ENCODE measurements around the gene FBLN2. TPM values are rescaled to one million over a fixed set of nuclear protein-coding genes. Genes with fewer than 3 reads are reported as not detected.

The FBLN2 gene
- polyA plus RNA-seq, 1 donor (not counting 4 experiments of a cell fraction or from before 2014, with no cell fraction given), result 0.72 TPM

- H3K36me3 ChIP-seq (ENCODE audit: control insufficient read depth in 2 of 2, extremely low read depth in 1 of 2, insufficient read depth in 2 of 2, low read length in 2 of 2), result no peaks in the 10 kb centered on the region
- H3K27ac ChIP-seq (ENCODE audit: control insufficient read depth, insufficient read depth, low read length), result no peak overlapping the region
- TF ChIP-seq CTCF (optimal IDR thresholded peaks at IDR 0.05 in 1 of 3, IDR thresholded peaks at IDR 0.05 in 1 of 3, conservative IDR thresholded peaks at IDR 0.05 in 1 of 3; ENCODE audit: extremely low read depth in 1 of 3, insufficient read depth in 2 of 3, low read length in 3 of 3) (no peak), EZH2 (IDR thresholded peaks at IDR 0.05; ENCODE audit: low read length) (no peak)
- H3K4me3 ChIP-seq (ENCODE audit: control insufficient read depth in 2 of 3, extremely low read depth in 1 of 3, insufficient read depth in 2 of 3, low read depth in 1 of 3, low read length in 3 of 3), result no peak overlapping the region
- H2AFZ ChIP-seq (ENCODE audit: control insufficient read depth, low read length), result no peak overlapping the region
- FAIRE-seq (no peak), DNase-seq (ENCODE audit: low read depth, low spot score) (no peak)
- peaks cover 14% of the 10 kb centered on the region for H3K4me1 ChIP-seq (ENCODE audit: control insufficient read depth, extremely low read depth, insufficient read depth, low read length)
- no peak overlapping the region for H3K4me2 ChIP-seq (ENCODE audit: control insufficient read depth, extremely low read depth, insufficient read depth, low read depth, low read length)
- H4K20me1 ChIP-seq (ENCODE audit: control insufficient read depth, extremely low read depth, insufficient read depth, low read length), result no peaks in the 10 kb centered on the region
- no peaks in the 10 kb centered on the region for H3K27me3 ChIP-seq (ENCODE audit: control insufficient read depth, extremely low read depth, insufficient read depth, low read length)
- no peaks in the 10 kb centered on the region for H3K79me2 ChIP-seq (ENCODE audit: control insufficient read depth, insufficient read depth, low read length)
- no peaks in the 10 kb centered on the region for H3K9me1 ChIP-seq (ENCODE audit: control insufficient read depth, extremely low read depth, insufficient read depth, low read length)
- H3K9ac ChIP-seq (ENCODE audit: control insufficient read depth, extremely low read depth, insufficient read depth, low read length), result no peak overlapping the region
- dilution Hi-C loops (cut with MboI; ENCODE audit: extremely low pct_ligation_motif_present, low sequenced_read_pairs), result no loop called here
- H3K9me3 ChIP-seq (ENCODE audit: control insufficient read depth, low read depth, low read length), result no peaks in the 10 kb centered on the region
Measured at GRCh38 chr3:13501521-13501920, 47.4 kb upstream of the FBLN2 start.

DNA sequence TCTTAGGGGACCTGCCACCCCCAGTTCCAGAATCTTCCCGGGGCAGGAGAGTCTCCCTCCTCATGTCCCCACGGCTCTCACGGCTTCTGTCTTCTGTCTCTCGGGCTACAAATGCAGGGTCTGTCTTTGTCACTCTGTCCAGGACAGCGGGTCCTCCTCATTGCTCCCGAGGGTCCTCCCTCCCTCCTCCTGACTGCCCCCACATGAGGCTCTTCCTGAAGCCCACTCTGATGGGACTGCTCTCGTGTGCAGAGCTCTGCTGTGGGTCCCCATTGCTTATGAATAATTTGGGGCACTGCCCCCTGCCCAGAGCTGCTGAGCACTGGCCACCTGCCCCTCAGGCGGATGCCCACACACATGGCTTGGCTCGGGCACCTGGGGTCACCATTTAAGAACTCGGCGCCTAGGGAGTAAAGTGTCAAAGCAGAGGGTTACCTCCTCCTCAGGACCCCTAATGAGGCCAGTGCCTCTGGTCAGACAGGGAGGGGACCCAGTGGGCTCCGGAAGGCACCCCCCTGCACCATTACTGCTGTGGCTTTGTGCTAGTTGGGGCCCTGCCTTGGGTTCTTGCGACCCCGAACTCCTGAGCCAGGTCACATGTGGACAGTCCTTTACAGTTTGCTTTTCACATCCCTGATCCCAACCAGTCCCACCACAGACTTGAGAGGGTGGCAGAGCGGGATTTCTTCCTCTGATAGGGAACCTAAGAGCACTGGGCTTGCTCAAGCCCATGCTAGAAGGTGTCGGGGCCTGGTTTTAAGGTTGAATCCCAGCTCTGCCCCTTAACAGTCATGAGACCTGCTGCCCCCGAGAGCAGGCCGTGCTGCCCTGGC, 46.8 kb upstream of the FBLN2 start:
- Histone ChIP-seq H3K4me3 (ENCODE audit: control insufficient read depth in 2 of 3, extremely low read depth in 1 of 3, insufficient read depth in 2 of 3, low read depth in 1 of 3, low read length in 3 of 3) (no peak overlapping the region), H3K9ac (ENCODE audit: control insufficient read depth, extremely low read depth, insufficient read depth, low read length) (no peak overlapping the region), H4K20me1 (ENCODE audit: control insufficient read depth, extremely low read depth, insufficient read depth, low read length) (no peaks in the 10 kb centered on the region), H3K79me2 (ENCODE audit: control insufficient read depth, insufficient read depth, low read length) (no peaks in the 10 kb centered on the region), H3K27me3 (ENCODE audit: control insufficient read depth, extremely low read depth, insufficient read depth, low read length) (no peaks in the 10 kb centered on the region), H3K27ac (ENCODE audit: control insufficient read depth, insufficient read depth, low read length) (no peak overlapping the region), H3K36me3 (ENCODE audit: control insufficient read depth in 2 of 2, extremely low read depth in 1 of 2, insufficient read depth in 2 of 2, low read length in 2 of 2) (no peaks in the 10 kb centered on the region), H3K4me2 (ENCODE audit: control insufficient read depth, extremely low read depth, insufficient read depth, low read depth, low read length) (no peak overlapping the region), H3K4me1 (ENCODE audit: control insufficient read depth, extremely low read depth, insufficient read depth, low read length) (peaks cover 10% of the 10 kb centered on the region), H2AFZ (ENCODE audit: control insufficient read depth, low read length) (no peak overlapping the region), H3K9me1 (ENCODE audit: control insufficient read depth, extremely low read depth, insufficient read depth, low read length) (no peaks in the 10 kb centered on the region), H3K9me3 (ENCODE audit: control insufficient read depth, low read depth, low read length) (no peaks in the 10 kb centered on the region)
- TF ChIP-seq EZH2 (IDR thresholded peaks at IDR 0.05; ENCODE audit: low read length) (no peak), CTCF (optimal IDR thresholded peaks at IDR 0.05 in 1 of 3, IDR thresholded peaks at IDR 0.05 in 1 of 3, conservative IDR thresholded peaks at IDR 0.05 in 1 of 3; ENCODE audit: extremely low read depth in 1 of 3, insufficient read depth in 2 of 3, low read length in 3 of 3) (no peak)
- FAIRE-seq, result no peak
- dilution Hi-C loops (cut with MboI; ENCODE audit: extremely low pct_ligation_motif_present, low sequenced_read_pairs), result no loop called here
- no peak for DNase-seq (ENCODE audit: low read depth, low spot score)

All from keratinocyte (primary cell).